ENCODE data around the gene HOXC9.

Gene HOXC9

GRCh38 chr12:53985692-53985993 is 14.3 kb upstream of the HOXC9 start:
- TF ChIP-seq CTCF (IDR thresholded peaks at IDR 0.05): no peak

- TF ChIP-seq CTCF (IDR thresholded peaks at IDR 0.05): no peak
Observed at GRCh38 chr12:53985994-53986685, 13.8 kb upstream of the HOXC9 start.

- TF ChIP-seq CTCF (IDR thresholded peaks at IDR 0.05): no peak
Observed at GRCh38 chr12:53986686-53987483, 13.1 kb upstream of the HOXC9 start.

GRCh38 chr12:53987787-53988230 is 12.2 kb upstream of the HOXC9 start:
- TF ChIP-seq CTCF (IDR thresholded peaks at IDR 0.05): no peak

- TF ChIP-seq CTCF (IDR thresholded peaks at IDR 0.05): no peak
Observed at GRCh38 chr12:53988541-53989226, 11.3 kb upstream of the HOXC9 start.

- TF ChIP-seq CTCF (IDR thresholded peaks at IDR 0.05): peak; percentile 75
Observed at GRCh38 chr12:53989227-53990113, 10.5 kb upstream of the HOXC9 start.
